WTC11 (cell line): ENCODE results near the gene MGST3.
"Not testable (repeated sequence)": the region's sequence is repeated elsewhere in the genome, so short reads cannot be mapped to it uniquely, and the experiment has no call there.

Experiments
- CREB1 ChIP-seq: sonication (generic); formaldehyde crosslinking; IDR thresholded peaks from 2 replicates; pipeline ENCODE4 v1.8.0; 2023; ENCODE audit warnings: mild to moderate bottlenecking, missing genetic modification reagents
- FOXP1 ChIP-seq: sonication (generic); formaldehyde crosslinking; IDR thresholded peaks from 2 replicates; pipeline ENCODE4 v1.8.0; 2022; ENCODE audit warnings: missing genetic modification reagents, mild to moderate bottlenecking, moderate library complexity, borderline replicate concordance
- HMGA2 ChIP-seq: fragments of 250-450 bp; sonication (Bioruptor Pico); IDR thresholded peaks from 2 replicates; pipeline ENCODE4 v1.4.0; 2021; ENCODE audit warnings: mild to moderate bottlenecking, moderate library complexity
- IRF2 ChIP-seq: sonication (generic); formaldehyde crosslinking; IDR thresholded peaks from 2 replicates; pipeline ENCODE4 v1.8.0; 2022; ENCODE audit warnings: low read depth, missing genetic modification reagents, borderline replicate concordance
- MXD4 ChIP-seq: fragments of 250-450 bp; sonication (Bioruptor Pico); IDR thresholded peaks from 2 replicates; pipeline ENCODE4 v1.8.0; 2021; ENCODE audit warnings: mild to moderate bottlenecking, moderate library complexity, borderline replicate concordance
- NFYB ChIP-seq: sonication (generic); formaldehyde crosslinking; conservative IDR thresholded peaks from 2 replicates; pipeline ENCODE4 v1.8.0; 2022; ENCODE audit warnings: low read depth, missing genetic modification reagents
- SMAD4 ChIP-seq: sonication (generic); formaldehyde crosslinking; IDR thresholded peaks from 2 replicates; pipeline ENCODE4 v1.8.0; 2022; ENCODE audit warnings: mild to moderate bottlenecking, missing genetic modification reagents
- SP1 ChIP-seq: sonication (generic); formaldehyde crosslinking; conservative IDR thresholded peaks from 2 replicates; pipeline ENCODE4 v1.8.1; 2022; ENCODE audit warnings: missing genetic modification reagents
- ZNF416 ChIP-seq: fragments of 250-450 bp; sonication (Bioruptor Pico); IDR thresholded peaks from 2 replicates; pipeline ENCODE4 v1.9.0; 2021; ENCODE audit warnings: mild to moderate bottlenecking, inconsistent platforms
- ZNF423 ChIP-seq: fragments of 250-450 bp; sonication (Bioruptor Pico); IDR thresholded peaks from 2 replicates; pipeline ENCODE4 v2.1.2; 2022; ENCODE audit warnings: mild to moderate bottlenecking, moderate library complexity
- TF ChIP-seq, protein P1 (sequence below): fragments of 200-600 bp; IDR thresholded peaks from 2 replicates; pipeline ENCODE4 v1.8.0; 2022; ENCODE audit warnings: antibody characterized with exemption
- TF ChIP-seq, protein P2 (sequence below): sonication (generic); formaldehyde crosslinking; conservative IDR thresholded peaks from 2 replicates; pipeline ENCODE4 v1.8.1; 2022; ENCODE audit warnings: mild to moderate bottlenecking, missing genetic modification reagents

DNA sequence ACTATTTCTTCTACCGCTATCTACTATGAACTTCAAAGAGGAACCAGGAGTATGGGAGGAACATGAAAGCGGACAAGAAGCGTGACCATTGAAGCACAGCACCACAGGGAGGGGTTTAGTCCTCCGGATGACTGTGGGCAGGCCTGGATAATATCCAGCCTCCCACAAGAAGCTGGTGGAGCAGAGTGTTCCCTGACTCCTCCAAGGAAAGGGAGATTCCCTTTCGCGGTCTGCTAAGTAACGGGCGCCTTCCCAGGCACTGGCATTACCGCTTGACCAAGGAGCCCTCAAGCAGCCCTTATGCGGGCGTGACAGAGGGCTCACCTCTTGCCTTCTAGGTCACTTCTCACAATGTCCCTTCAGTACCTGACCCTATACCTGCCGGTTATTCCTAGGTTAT lies 24.4 kb upstream of the MGST3 start:
- TF ChIP-seq, protein P1, sequence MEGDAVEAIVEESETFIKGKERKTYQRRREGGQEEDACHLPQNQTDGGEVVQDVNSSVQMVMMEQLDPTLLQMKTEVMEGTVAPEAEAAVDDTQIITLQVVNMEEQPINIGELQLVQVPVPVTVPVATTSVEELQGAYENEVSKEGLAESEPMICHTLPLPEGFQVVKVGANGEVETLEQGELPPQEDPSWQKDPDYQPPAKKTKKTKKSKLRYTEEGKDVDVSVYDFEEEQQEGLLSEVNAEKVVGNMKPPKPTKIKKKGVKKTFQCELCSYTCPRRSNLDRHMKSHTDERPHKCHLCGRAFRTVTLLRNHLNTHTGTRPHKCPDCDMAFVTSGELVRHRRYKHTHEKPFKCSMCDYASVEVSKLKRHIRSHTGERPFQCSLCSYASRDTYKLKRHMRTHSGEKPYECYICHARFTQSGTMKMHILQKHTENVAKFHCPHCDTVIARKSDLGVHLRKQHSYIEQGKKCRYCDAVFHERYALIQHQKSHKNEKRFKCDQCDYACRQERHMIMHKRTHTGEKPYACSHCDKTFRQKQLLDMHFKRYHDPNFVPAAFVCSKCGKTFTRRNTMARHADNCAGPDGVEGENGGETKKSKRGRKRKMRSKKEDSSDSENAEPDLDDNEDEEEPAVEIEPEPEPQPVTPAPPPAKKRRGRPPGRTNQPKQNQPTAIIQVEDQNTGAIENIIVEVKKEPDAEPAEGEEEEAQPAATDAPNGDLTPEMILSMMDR, result not testable (repeated sequence)
- not testable (repeated sequence) for TF ChIP-seq ZNF423 (CRISPR knock-in tag); ZNF416 (CRISPR knock-in tag); MXD4; IRF2 (CRISPR knock-in tag); NFYB (CRISPR knock-in tag); FOXP1 (CRISPR knock-in tag); CREB1 (CRISPR knock-in tag); SP1; HMGA2 (CRISPR knock-in tag); SMAD4 (CRISPR knock-in tag)
- TF ChIP-seq, protein P2, sequence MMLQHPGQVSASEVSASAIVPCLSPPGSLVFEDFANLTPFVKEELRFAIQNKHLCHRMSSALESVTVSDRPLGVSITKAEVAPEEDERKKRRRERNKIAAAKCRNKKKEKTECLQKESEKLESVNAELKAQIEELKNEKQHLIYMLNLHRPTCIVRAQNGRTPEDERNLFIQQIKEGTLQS, result not testable (repeated sequence)
